Eye (tissue), 1 donor: ENCODE measurements around the gene YY1.
"Not testable (repeated sequence)": the region's sequence is repeated elsewhere in the genome, so short reads cannot be mapped to it uniquely, and the experiment has no call there.

Experiments
- DNase-seq: peaks from one replicate; pipeline ENCODE4 v3.0.0-alpha.2; 2015

YY1 gene

GRCh38 chr14:100246809-100247428 lies 8.0 kb downstream of the YY1 start:
- peak; percentile 79 for DNase-seq

- no peak for DNase-seq
Measured at GRCh38 chr14:100250732-100251465, 12.0 kb downstream of the YY1 start.

- no peak for DNase-seq
Measured at GRCh38 chr14:100252684-100253083, 13.7 kb downstream of the YY1 start.

GRCh38 chr14:100256339-100256895 lies 17.5 kb downstream of the YY1 start:
- no peak for DNase-seq

GRCh38 chr14:100261621-100262020 lies 22.7 kb downstream of the YY1 start:
- DNase-seq = no peak

- DNase-seq = no peak
Measured at GRCh38 chr14:100262545-100262944, 23.6 kb downstream of the YY1 start.

GRCh38 chr14:100263141-100263540 lies 24.2 kb downstream of the YY1 start:
- DNase-seq = no peak

GRCh38 chr14:100267990-100268389 lies 29.0 kb downstream of the YY1 start:
- DNase-seq = no peak

- no peak for DNase-seq
Measured at GRCh38 chr14:100268591-100269207, 29.8 kb downstream of the YY1 start.

- peak; percentile 30 for DNase-seq
Measured at GRCh38 chr14:100271247-100271939, 32.4 kb downstream of the YY1 start.

GRCh38 chr14:100274250-100274649 lies 35.3 kb downstream of the YY1 start:
- DNase-seq = no peak

- DNase-seq = no peak
Measured at GRCh38 chr14:100275214-100275613, 36.3 kb downstream of the YY1 start.

- DNase-seq = no peak
Measured at GRCh38 chr14:100278702-100279101, 39.8 kb downstream of the YY1 start.

GRCh38 chr14:100279133-100279532 lies 40.2 kb downstream of the YY1 start:
- no peak for DNase-seq

- no peak for DNase-seq
Measured at GRCh38 chr14:100279563-100279962, 40.6 kb downstream of the YY1 start.

GRCh38 chr14:100281286-100282082 lies 42.5 kb downstream of the YY1 start:
- DNase-seq = no peak

- DNase-seq = no peak
Measured at GRCh38 chr14:100282083-100282350, 43.1 kb downstream of the YY1 start.

GRCh38 chr14:100282766-100283419 lies 43.9 kb downstream of the YY1 start:
- DNase-seq = no peak

- DNase-seq = not testable (repeated sequence)
Measured at GRCh38 chr14:100283436-100283835, 44.5 kb downstream of the YY1 start.

GRCh38 chr14:100283984-100284881 lies 45.3 kb downstream of the YY1 start:
- DNase-seq = no peak
